Superior temporal gyrus (tissue), 1 donor: ENCODE results near the gene CPA5.

Experiments used
- DNase-seq: peaks from one replicate; pipeline ENCODE4 v3.0.0-alpha.2; 2016; ENCODE audit errors: extremely low spot score

Gene CPA5

GRCh38 chr7:130332259-130333053 lies 12.2 kb upstream of the CPA5 start:
- DNase-seq: no peak

DNA sequence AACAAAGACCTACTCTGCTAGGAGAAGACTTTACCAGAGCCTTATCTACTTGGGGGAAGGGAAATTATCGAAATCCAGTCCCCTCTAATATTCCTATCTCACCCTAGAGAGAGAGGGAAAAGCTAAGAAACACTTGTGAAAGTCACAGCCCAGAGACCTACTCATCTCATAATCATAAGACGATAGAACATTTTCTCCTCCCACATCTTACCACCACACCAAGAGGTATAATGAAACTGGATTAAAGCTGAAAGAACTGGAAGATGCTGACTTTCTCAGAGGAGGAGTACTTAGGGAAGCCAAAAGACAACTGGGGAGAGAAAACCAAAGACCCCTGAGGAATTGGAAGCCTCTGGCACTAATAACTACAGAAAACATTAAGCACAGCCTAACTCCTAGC lies 10.8 kb upstream of the CPA5 start:
- no peak for DNase-seq

- no peak for DNase-seq
Measured at GRCh38 chr7:130334274-130334673, 10.3 kb upstream of the CPA5 start.

GRCh38 chr7:130337410-130337971 lies 7.1 kb upstream of the CPA5 start:
- no peak for DNase-seq

DNA sequence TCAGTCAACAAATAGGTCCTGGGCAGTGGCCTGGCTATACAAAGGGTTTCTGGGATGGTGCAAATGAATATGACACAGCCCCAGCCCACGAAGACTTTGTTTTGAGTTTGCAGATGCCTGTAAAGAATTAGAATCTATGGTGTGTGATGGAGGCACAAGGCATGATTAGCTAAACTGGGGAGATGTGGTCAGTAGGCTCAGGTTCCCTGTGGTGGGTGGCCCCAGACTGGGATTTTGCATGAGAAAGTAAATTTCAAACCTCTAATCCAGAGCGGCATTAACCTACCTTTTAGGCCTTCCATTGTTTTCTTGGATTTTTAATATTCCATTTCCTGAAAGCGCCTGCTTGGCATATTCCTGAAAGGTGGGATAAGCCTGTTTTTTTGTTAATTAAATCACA lies 6.4 kb upstream of the CPA5 start:
- DNase-seq: no peak

GRCh38 chr7:130341882-130342281 lies 2.7 kb upstream of the CPA5 start:
- DNase-seq: no peak

DNA sequence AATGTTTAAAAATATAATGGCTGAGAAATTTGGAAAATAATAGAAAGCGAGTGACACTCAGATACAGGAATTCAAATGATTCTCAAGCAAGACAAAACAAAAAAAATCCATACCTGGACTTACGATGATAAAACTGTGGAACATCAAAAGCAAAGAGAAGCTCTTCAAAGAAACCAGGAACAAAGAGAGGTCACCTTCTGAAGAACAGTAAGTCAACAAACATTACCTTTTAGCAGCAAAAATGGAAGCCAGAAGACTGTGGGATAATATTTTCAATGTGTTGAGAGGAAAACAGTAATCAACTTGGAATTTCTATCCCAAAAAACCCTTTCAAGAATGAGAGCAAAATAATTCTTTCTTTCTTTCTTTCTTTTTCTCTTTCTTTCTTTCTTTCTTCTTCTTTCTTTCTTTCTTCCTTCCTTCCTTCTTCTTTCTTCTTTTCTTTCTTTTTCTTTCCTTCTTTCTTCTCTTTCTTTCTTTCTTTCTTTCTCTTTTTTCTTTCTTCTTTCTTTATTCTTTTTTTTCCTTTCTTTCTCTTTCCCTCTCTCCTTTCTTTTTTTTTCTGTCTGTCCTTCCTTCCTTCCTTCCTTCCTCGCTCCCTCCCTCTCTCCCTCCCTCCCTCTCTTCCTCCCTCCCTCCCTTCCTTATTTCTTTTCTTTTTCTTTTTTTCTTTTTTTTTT lies 1.8 kb upstream of the CPA5 start:
- no peak for DNase-seq

GRCh38 chr7:130345136-130345535 lies 520 bp downstream of the CPA5 start:
- DNase-seq: no peak

GRCh38 chr7:130345725-130346124 lies 1.1 kb downstream of the CPA5 start:
- DNase-seq: no peak

GRCh38 chr7:130346177-130346905 lies 1.7 kb downstream of the CPA5 start:
- no peak for DNase-seq

DNA sequence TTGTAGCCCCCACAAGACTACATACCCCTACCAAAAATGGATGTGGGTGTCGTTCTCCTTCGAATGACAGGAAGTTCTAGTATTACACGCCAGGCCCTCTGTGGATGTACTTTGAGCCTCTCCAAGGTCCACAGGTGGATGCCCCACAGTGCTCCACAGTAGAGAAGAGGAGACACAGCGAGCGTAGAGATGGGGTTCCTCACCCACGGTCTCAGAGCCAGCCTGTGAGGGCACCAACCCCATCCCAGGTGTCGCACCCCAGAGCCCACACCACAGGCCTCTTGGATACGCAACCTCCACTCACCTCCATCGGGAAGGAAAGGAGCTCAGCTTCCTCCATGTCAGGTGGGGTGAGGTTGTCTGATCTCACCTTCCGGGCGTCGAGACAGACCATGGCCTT lies 2.3 kb downstream of the CPA5 start:
- no peak for DNase-seq

GRCh38 chr7:130349911-130350782 lies 5.5 kb downstream of the CPA5 start:
- DNase-seq: no peak

- no peak for DNase-seq
Measured at GRCh38 chr7:130350945-130351790, 6.6 kb downstream of the CPA5 start.

DNA sequence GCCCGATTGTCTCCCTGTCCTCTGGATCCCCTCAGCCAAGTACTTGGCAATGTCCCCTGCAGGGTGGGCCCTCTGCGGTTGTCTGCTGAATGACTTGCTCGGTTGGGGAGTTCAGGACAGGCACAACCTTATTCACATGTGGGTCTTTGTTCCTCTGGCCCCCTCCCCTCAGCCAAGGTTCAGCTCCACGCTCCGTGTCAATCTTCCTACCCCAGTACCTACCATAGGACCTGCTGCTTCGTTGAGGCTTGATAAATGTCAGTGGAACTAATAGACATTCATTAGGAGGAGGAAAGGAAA lies 7.1 kb downstream of the CPA5 start:
- DNase-seq: no peak

DNA sequence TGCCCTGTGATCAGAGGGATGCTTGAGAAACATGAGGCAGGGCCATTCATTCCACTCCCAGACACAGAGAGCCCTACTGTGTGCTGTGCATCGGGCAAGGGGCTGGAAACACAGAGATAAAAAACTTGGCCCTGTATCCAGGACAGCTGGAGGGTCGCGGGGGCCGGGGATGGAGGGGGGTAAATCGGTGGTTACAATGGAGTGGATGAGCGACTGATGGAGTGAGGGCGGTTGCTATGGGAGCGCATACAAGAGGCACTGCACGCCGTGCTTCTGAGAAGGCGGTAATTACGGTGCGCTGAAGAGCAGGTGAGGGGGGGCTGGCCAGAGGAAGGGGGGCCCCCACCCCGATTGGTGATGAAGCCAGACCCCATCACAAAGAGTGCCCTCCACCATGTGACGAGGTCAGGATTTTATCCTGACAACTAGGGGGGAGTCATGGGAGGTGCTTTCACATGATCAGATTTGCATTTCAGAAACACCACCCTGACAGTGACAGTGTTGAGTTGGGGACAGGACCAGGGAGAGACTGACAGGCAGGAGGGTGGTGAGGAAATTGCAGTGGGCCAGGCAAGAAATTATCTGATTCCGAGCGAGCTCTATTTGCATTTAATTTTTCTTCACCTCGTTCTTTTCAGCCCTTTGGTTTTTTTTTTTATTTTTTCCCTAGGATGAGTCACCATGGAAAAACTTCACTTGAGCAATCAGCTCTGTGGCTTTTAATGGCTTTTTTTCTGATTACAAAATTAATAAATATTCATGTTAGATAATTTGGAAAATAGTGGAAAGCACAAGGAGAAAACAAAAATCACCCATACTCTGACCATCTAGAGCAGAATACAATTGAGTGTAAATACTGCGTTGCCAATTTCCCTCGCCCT lies 7.8 kb downstream of the CPA5 start:
- peak; percentile 38 for DNase-seq

DNA sequence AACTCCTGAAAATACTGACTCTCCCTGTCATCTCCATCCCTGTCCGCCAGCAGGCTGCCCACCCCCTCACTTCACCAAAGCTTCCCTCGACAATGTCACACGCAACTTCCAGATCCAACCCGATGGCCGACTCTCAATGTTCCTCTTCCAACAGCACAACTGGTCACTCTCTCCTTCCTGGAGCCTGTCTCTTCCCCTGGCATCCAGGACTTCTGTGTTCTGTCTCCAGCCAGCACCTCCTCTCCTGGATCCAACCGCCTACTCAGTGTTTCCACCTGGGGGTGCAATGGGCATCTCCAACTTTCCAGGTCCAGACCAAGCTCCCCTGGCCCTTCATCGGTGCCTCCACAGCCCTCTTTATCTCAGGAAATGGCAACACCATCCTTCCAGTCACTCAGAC lies 8.6 kb downstream of the CPA5 start:
- no peak for DNase-seq

- no peak for DNase-seq
Measured at GRCh38 chr7:130356121-130356875, 11.7 kb downstream of the CPA5 start.

DNA sequence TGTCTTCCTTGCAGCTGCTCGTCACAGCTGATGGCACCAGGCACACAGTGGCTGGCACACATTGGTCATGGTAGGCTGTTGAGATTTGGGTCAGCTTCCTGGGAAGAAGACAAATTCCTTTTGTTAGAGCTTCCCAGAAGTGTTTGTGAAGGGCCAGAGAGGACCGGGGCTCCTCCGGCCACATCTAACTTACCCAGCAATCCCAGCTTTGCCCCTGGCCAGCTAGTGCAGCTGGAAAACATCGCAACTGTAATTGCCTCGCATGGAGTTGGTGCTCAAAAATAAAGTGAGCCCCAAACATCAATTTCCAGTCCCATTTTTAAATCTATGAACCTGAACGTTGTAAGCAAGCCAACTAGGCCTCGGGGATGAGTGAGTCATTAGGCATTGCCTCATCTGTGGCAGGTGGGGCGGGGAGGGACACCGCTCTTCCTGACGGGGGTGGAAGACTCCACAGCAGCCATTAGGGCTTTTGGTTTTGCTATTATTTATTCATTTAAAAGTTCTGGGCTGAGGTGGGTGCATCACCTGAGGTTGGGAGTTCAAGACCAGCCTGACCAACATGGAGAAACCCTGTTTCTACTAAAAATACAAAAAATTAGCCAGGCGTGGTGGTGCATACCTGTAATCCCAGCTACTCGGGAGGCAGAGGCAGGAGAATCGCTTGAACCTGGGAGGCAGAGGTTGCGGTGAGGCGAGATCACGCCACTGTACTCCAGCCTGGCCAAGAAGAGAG lies 12.4 kb downstream of the CPA5 start:
- DNase-seq: peak; percentile 47
